GM18861 (cell line): ENCODE data around the gene TFIP11.

Experiments
- ATAC-seq: cut with Tn5 transposase; IDR thresholded peaks from one replicate; pipeline ENCODE4 v1.9.1; 2021; ENCODE audit not compliant: unreplicated experiment

Gene TFIP11

GRCh38 chr22:26479792-26480610 is 32.3 kb downstream of the TFIP11 start:
- ATAC-seq, result no peak

DNA sequence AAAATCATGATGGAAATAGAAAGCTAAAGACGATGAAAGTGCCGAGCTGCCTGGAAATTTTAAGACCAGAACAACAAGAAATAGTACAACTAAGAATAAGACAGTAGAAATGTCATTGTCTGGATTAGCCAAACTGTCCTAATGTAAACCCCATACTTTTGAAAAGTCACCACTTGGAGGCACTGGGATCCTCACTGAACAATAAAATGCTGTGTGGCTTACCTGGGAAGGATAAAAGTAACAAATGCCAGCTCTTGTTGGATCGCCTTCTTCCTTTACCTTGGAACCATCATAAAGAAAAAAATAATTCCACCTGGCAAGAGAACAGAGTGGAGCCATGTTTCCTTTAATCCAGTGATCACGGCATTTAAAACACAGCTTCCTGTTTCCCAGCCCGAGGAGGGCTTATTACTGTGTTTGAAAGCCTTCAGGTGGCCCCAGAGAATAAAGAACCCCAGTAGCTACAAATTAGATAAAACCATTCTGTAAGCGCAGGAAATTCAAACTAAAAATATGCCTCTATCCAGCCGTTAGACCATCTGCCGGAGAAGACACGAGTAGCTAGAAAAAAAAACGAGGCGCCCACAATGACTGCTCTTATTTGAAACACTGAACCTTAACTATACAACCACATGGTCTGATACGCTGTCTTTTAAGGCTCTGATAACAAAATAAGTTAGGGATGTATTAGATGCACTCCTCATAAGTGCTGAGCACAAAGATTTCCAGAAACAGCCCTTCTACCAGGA is 33.1 kb downstream of the TFIP11 start:
- no peak for ATAC-seq

GRCh38 chr22:26477341-26477731 is 34.9 kb downstream of the TFIP11 start:
- ATAC-seq, result no peak

- ATAC-seq, result no peak
Measured at GRCh38 chr22:26476705-26477340, 35.5 kb downstream of the TFIP11 start.

- no peak for ATAC-seq
Measured at GRCh38 chr22:26474682-26475081, 37.6 kb downstream of the TFIP11 start.

- ATAC-seq, result no peak
Measured at GRCh38 chr22:26471522-26471921, 40.8 kb downstream of the TFIP11 start.

DNA sequence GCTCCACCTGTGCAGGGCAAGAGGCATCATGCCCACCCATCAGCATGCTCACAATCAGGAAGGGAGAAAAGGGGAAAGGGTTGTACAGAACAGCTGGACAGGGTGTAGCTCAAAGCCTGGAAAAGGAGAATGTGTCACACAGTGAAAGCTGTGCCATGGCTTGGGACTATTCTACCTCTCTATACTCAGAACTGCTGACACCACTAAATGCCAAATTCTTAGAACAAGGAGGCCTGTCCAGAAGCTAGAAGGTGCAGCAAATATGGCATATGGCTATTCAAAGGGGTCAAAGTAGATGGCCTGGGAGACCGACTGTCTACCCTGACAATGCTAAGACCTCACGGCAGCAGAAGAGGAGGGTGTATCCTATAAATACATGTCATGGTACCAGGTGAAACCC is 41.5 kb downstream of the TFIP11 start:
- no peak for ATAC-seq

GRCh38 chr22:26466196-26466595 is 46.1 kb downstream of the TFIP11 start:
- no peak for ATAC-seq

GRCh38 chr22:26464312-26464711 is 48.0 kb downstream of the TFIP11 start:
- no peak for ATAC-seq

- no peak for ATAC-seq
Measured at GRCh38 chr22:26463688-26464087, 48.6 kb downstream of the TFIP11 start.

DNA sequence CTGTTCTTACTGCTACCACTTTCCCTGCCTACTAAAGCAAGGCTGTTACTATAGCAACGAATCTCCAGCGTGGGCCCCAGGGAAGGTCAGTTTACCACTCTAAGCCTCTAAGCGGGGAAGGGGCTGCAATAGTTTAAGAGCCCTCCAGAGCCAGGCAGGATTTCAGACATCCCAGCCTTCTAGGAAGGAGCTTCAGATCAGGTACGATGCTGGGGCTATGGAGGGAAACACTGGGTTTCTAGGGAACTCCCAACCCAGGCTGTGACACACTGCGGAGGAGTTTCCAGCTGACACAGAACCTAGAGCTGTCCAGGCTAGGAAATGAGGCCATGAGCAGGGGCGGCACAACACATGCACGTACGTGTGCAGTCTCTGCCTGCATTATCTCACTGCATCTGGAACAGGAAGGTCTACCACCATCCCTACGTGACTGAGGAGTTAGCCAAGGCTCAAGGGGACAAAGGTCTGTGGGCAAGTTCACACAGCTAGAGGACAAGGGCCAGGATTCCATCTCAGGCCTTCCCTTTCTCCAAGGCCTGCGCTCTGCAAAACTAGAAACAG is 49.1 kb downstream of the TFIP11 start:
- ATAC-seq, result no peak

GRCh38 chr22:26462641-26463040 is 49.6 kb downstream of the TFIP11 start:
- ATAC-seq, result no peak

- ATAC-seq, result no peak
Measured at GRCh38 chr22:26462051-26462450, 50.2 kb downstream of the TFIP11 start.

DNA sequence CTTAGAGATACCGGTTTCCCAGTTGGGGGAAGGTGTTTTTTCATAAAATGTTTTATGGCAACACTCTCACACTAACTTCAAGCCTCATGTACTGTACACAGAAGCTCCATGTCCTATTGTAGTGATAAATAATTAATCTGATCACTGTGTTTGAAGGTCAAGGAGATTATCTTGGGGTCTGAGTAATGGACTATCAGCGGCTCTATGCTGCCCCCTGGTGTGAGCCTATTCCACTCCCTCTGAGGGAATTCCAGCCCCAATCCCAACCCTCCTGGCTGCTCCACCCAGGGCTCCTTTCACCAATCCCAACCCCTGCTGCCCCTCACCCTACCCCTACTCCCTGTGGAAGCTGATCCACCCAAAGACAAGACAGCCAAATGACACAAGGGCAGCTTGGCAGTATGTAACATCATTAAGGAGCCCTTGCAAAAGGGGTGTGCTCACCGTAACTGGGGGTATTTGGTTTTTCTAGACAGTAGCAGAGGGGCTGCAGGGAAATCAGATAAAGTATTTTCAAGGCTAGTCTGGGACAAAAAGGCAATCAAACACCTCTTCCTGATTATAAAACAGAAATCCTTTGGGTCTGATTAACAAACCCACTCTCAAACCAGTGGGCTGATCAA is 51.0 kb downstream of the TFIP11 start:
- ATAC-seq, result no peak

DNA sequence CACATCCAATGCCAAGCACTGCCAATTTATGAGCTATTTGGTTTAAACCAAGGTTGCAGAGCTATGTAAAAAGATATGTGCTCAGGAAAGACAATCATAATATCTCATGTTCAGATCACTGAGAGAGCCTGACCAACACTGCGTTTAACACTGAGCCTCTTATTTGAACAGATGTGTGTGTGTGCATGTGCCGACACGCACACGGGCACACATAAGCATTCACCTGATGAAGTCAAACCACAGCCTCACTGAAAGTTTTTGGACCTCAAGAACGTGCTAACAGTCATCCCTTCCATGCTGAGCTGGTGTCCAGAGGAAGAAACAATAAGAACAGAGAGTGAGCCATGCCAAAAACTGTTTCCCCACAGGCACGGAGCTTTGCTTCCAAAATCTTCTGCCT is 52.1 kb downstream of the TFIP11 start:
- ATAC-seq, result no peak

- no peak for ATAC-seq
Measured at GRCh38 chr22:26457661-26458272, 54.5 kb downstream of the TFIP11 start.

- no peak for ATAC-seq
Measured at GRCh38 chr22:26453812-26454500, 58.3 kb downstream of the TFIP11 start.

- ATAC-seq, result no peak
Measured at GRCh38 chr22:26453216-26453615, 59.1 kb downstream of the TFIP11 start.

- ATAC-seq, result no peak
Measured at GRCh38 chr22:26452236-26453016, 59.8 kb downstream of the TFIP11 start.
